H9 (cell line): ENCODE data around the gene MYH15. TPM values are rescaled to one million over a fixed set of nuclear protein-coding genes. Genes with fewer than 3 reads are reported as not detected.

Experiments
- DNase-seq: peaks from one replicate; pipeline ENCODE4 v3.0.0-alpha.2; 2017
- H2AFZ ChIP-seq: one replicate; pipeline ENCODE4 v1.6.1; 2013; ENCODE audit warnings: mild to moderate bottlenecking, low read length, control low read depth, moderate library complexity
- H2AK5ac ChIP-seq: 2 replicates; pipeline ENCODE4 v1.6.1; 2013; ENCODE audit warnings: low read length, control low read depth, mixed read lengths; ENCODE audit not compliant: insufficient read length
- H2BK120ac ChIP-seq: one replicate; pipeline ENCODE4 v1.6.1; 2013; ENCODE audit warnings: low read depth, mild to moderate bottlenecking, low read length, control low read depth, inconsistent platforms; ENCODE audit not compliant: poor library complexity, severe bottlenecking
- H2BK12ac ChIP-seq: 2 replicates; pipeline ENCODE4 v1.6.1; 2013; ENCODE audit warnings: low read length, control low read depth, mixed read lengths, low read depth; ENCODE audit not compliant: insufficient read length
- H2BK15ac ChIP-seq: 2 replicates; pipeline ENCODE4 v1.6.1; 2013; ENCODE audit warnings: low read depth, low read length, control low read depth
- H2BK20ac ChIP-seq: one replicate; pipeline ENCODE4 v1.6.1; 2013; ENCODE audit warnings: low read depth, mild to moderate bottlenecking, low read length, control low read depth, inconsistent platforms; ENCODE audit not compliant: poor library complexity, severe bottlenecking
- H2BK5ac ChIP-seq: 2 replicates; pipeline ENCODE4 v1.6.1; 2013; ENCODE audit warnings: low read length, control low read depth, mixed read lengths; ENCODE audit not compliant: insufficient read length
- H3K14ac ChIP-seq: 2 replicates; pipeline ENCODE4 v1.6.1; 2013; ENCODE audit warnings: low read length, control low read depth; ENCODE audit not compliant: insufficient read depth
- H3K18ac ChIP-seq: 2 replicates; pipeline ENCODE4 v1.6.1; 2013; ENCODE audit warnings: low read depth, mild to moderate bottlenecking, mixed read lengths, low read length, control low read depth; ENCODE audit not compliant: insufficient read length
- H3K23ac ChIP-seq: 2 replicates; pipeline ENCODE4 v1.6.1; 2013; ENCODE audit warnings: low read length, control low read depth, mixed read lengths, low read depth; ENCODE audit not compliant: insufficient read length
- H3K23me2 ChIP-seq: 2 replicates; pipeline ENCODE4 v1.6.1; 2013; ENCODE audit warnings: low read depth, mild to moderate bottlenecking, mixed read lengths, low read length, control low read depth; ENCODE audit not compliant: insufficient read length, poor library complexity, severe bottlenecking
- H3K27ac ChIP-seq: 2 replicates; pipeline ENCODE4 v1.5.1; 2013; ENCODE audit warnings: low read length, control low read depth, mixed read lengths, low read depth; ENCODE audit not compliant: insufficient read length
- H3K27me3 ChIP-seq: 2 replicates; pipeline ENCODE4 v1.6.1; 2013; ENCODE audit warnings: low read length, control low read depth, inconsistent platforms; ENCODE audit not compliant: insufficient read depth
- H3K4ac ChIP-seq: 2 replicates; pipeline ENCODE4 v1.6.1; 2013; ENCODE audit warnings: low read depth, mild to moderate bottlenecking, control low read depth, inconsistent platforms, low read length, moderate library complexity
- H3K4me1 ChIP-seq: 2 replicates; pipeline ENCODE4 v1.6.1; 2013; ENCODE audit warnings: low read length, control low read depth, inconsistent platforms; ENCODE audit not compliant: insufficient read depth
- H3K4me2 ChIP-seq: 2 replicates; pipeline ENCODE4 v1.6.1; 2013; ENCODE audit warnings: low read length, control low read depth, mixed read lengths; ENCODE audit not compliant: insufficient read length, insufficient read depth
- H3K56ac ChIP-seq: 2 replicates; pipeline ENCODE4 v1.6.1; 2013; ENCODE audit warnings: low read depth, mild to moderate bottlenecking, mixed read lengths, low read length, control low read depth; ENCODE audit not compliant: insufficient read length
- H3K79me1 ChIP-seq: 2 replicates; pipeline ENCODE4 v1.6.1; 2013; ENCODE audit warnings: low read depth, mild to moderate bottlenecking, moderate library complexity, low read length, control low read depth, inconsistent platforms; ENCODE audit not compliant: insufficient read depth, poor library complexity, severe bottlenecking
- H3K79me2 ChIP-seq: 2 replicates; pipeline ENCODE4 v1.6.1; 2013; ENCODE audit warnings: low read length, control low read depth, inconsistent platforms; ENCODE audit not compliant: insufficient read depth
- H3K9ac ChIP-seq: 2 replicates; pipeline ENCODE4 v1.6.1; 2013; ENCODE audit warnings: low read length, control low read depth, mixed read lengths; ENCODE audit not compliant: insufficient read length; ENCODE audit errors: extremely low read depth
- H3K9me3 ChIP-seq: one replicate; pipeline ENCODE4 v1.6.1; 2013; ENCODE audit warnings: low read depth, low read length, inconsistent platforms; ENCODE audit not compliant: control insufficient read depth
- H3T11ph ChIP-seq: one replicate; pipeline ENCODE4 v1.6.1; 2013; ENCODE audit warnings: mild to moderate bottlenecking, low read length, control low read depth, inconsistent platforms
- H4K20me1 ChIP-seq: one replicate; pipeline ENCODE4 v1.6.1; 2013; ENCODE audit not compliant: control insufficient read depth, insufficient read length, insufficient read depth
- H4K5ac ChIP-seq: 2 replicates; pipeline ENCODE4 v1.6.1; 2013; ENCODE audit warnings: low read depth, mild to moderate bottlenecking, mixed read lengths, low read length, control low read depth; ENCODE audit not compliant: insufficient read length
- H4K8ac ChIP-seq: replicated peaks from 2 replicates; pipeline ENCODE4 v1.6.1; 2013; ENCODE audit warnings: low read length, control low read depth, mixed read lengths, low read depth; ENCODE audit not compliant: insufficient read length
- H4K91ac ChIP-seq: 2 replicates; pipeline ENCODE4 v1.6.1; 2013; ENCODE audit warnings: low read depth, mild to moderate bottlenecking, moderate library complexity, mixed read lengths, low read length, control low read depth; ENCODE audit not compliant: insufficient read length
- H3K27ac Mint-ChIP-seq, 3 experiments: 2 replicates in 2 of 3; 3 replicates in 1 of 3; pipeline ENCODE4 v1.8.0; 2020 to 2021; ENCODE audit warnings: mixed read lengths in 3 of 3, mild to moderate bottlenecking in 1 of 3, moderate library complexity in 1 of 3
- H3K27me3 Mint-ChIP-seq: 2 replicates; pipeline ENCODE4 v1.8.0; 2021; ENCODE audit warnings: low read depth, mild to moderate bottlenecking, moderate library complexity, mixed read lengths
- H3K36me3 Mint-ChIP-seq, 3 experiments: 2 replicates in 2 of 3; 3 replicates in 1 of 3; pipeline ENCODE4 v1.8.0; 2020 to 2021; ENCODE audit warnings: low read depth in 3 of 3, mixed read lengths in 3 of 3; ENCODE audit not compliant: insufficient read depth in 1 of 3
- H3K4me1 Mint-ChIP-seq, 2 experiments: 2 replicates each; pipeline ENCODE4 v1.8.0; 2020; ENCODE audit warnings: mixed read lengths in 2 of 2
- H3K4me3 Mint-ChIP-seq, 2 experiments: 2 replicates in 1 of 2; 3 replicates in 1 of 2; pipeline ENCODE4 v1.8.0; 2020 to 2021; ENCODE audit warnings: mild to moderate bottlenecking in 2 of 2, mixed read lengths in 2 of 2, moderate library complexity in 1 of 2
- H3K9me3 Mint-ChIP-seq, 2 experiments: 2 replicates in 1 of 2; 3 replicates in 1 of 2; pipeline ENCODE4 v1.8.0; 2020; ENCODE audit warnings: mild to moderate bottlenecking in 2 of 2, mixed read lengths in 2 of 2, moderate library complexity in 1 of 2
- WGBS: extraction: QIAGEN DNeasy Blood & Tissue Kit; methylation state at CpG from one replicate; pipeline ENCODE4 v1.1.7; 2013; ENCODE audit warnings: missing lambda C conversion rate, low lambda C conversion rate, mixed read lengths; ENCODE audit not compliant: insufficient read length; ENCODE audit errors: extremely low coverage; 5-methylcytosine and 5-hydroxymethylcytosine counted together
- total RNA-seq: library from RNA; stranded (reverse); gene quantifications from 2 replicates; pipeline ENCODE4 v1.2.1, GENCODE V29; 2021
- TF ChIP-seq, protein P1 (sequence below): fragments of 200-600 bp; sonication (generic); conservative IDR thresholded peaks from 3 replicates; pipeline ENCODE4 v1.8.0; 2021; ENCODE audit warnings: antibody characterized with exemption, mild to moderate bottlenecking

The MYH15 gene
- total RNA-seq, 1 experiment from 2014 or later, result 0.13 TPM

- Histone ChIP-seq H3K23me2 (no peaks in the 10 kb centered on the region), H3K79me1 (no peaks in the 10 kb centered on the region), H3K9ac (no peak overlapping the region), H3K56ac (no peak overlapping the region), H2AK5ac (no peak overlapping the region), H3K27ac (no peak overlapping the region), H2BK120ac (no peak overlapping the region), H4K8ac (no peak overlapping the region), H3T11ph (no peak overlapping the region), H3K4me1 (no peaks in the 10 kb centered on the region), H3K4me2 (no peak overlapping the region), H3K18ac (no peak overlapping the region), H2AFZ (no peak overlapping the region), H3K27me3 (no peaks in the 10 kb centered on the region), H2BK5ac (no peak overlapping the region), H2BK12ac (no peak overlapping the region), H2BK15ac (no peak overlapping the region), H2BK20ac (no peak overlapping the region), H3K14ac (no peak overlapping the region), H4K91ac (no peak overlapping the region), H3K4ac (no peak overlapping the region), H3K79me2 (no peaks in the 10 kb centered on the region), H4K20me1 (no peaks in the 10 kb centered on the region), H3K9me3 (no peaks in the 10 kb centered on the region), H4K5ac (no peak overlapping the region), H3K23ac (no peak overlapping the region)
- TF ChIP-seq, protein P1, sequence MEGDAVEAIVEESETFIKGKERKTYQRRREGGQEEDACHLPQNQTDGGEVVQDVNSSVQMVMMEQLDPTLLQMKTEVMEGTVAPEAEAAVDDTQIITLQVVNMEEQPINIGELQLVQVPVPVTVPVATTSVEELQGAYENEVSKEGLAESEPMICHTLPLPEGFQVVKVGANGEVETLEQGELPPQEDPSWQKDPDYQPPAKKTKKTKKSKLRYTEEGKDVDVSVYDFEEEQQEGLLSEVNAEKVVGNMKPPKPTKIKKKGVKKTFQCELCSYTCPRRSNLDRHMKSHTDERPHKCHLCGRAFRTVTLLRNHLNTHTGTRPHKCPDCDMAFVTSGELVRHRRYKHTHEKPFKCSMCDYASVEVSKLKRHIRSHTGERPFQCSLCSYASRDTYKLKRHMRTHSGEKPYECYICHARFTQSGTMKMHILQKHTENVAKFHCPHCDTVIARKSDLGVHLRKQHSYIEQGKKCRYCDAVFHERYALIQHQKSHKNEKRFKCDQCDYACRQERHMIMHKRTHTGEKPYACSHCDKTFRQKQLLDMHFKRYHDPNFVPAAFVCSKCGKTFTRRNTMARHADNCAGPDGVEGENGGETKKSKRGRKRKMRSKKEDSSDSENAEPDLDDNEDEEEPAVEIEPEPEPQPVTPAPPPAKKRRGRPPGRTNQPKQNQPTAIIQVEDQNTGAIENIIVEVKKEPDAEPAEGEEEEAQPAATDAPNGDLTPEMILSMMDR, result no peak
- Mint-ChIP-seq H3K36me3 (peaks cover 11 to 15% (median 15%) of the 10 kb centered on the region in 3 experiments), H3K27ac (no peak overlapping the region), H3K4me3 (no peak overlapping the region), H3K4me1 (no peaks in the 10 kb centered on the region), H3K9me3 (peaks cover 18 to 20% of the 10 kb centered on the region in 2 experiments), H3K27me3 (no peaks in the 10 kb centered on the region)
- DNase-seq, result no peak
- WGBS, result no CpG with 5 or more reads among the region's 3 CpGs
These were observed 81.8 kb downstream of the MYH15 start for GRCh38 chr3:108428586-108428985.
